HepG2 (cell line): Measurements from ENCODE around the gene ZNF618. TPM values are rescaled to one million over a fixed set of nuclear protein-coding genes. Genes with fewer than 3 reads are reported as not detected.

Experiments
- ASH2L ChIP-seq: fragments of 300-600, 200-600 bp; sonication (generic); IDR thresholded peaks from 2 replicates; pipeline ENCODE4 v1.7.0; 2017; ENCODE audit warnings: low read depth, mild to moderate bottlenecking, moderate library complexity, mixed read lengths, low read length; ENCODE audit not compliant: insufficient read length
- EP300 ChIP-seq, 3 experiments: sonication (generic) in 1 of 3; formaldehyde crosslinking in 1 of 3; IDR thresholded peaks; 2 replicates each; pipeline versions ENCODE4 v1.5.1 to v1.6.1; 2011 to 2020; ENCODE audit warnings: low read depth in 2 of 3, low read length in 2 of 3, borderline replicate concordance in 1 of 3, improper control_type of control experiment in 1 of 3, mild to moderate bottlenecking in 1 of 3, missing genetic modification reagents in 1 of 3, moderate library complexity in 1 of 3
- FUBP1 ChIP-seq: sonication (generic); formaldehyde crosslinking; IDR thresholded peaks from 2 replicates; pipeline ENCODE4 v1.5.1; 2020; ENCODE audit warnings: missing genetic modification reagents, mild to moderate bottlenecking, borderline replicate concordance
- GZF1 ChIP-seq: sonication (generic); formaldehyde crosslinking; IDR thresholded peaks from 2 replicates; pipeline ENCODE4 v1.5.1; 2020; ENCODE audit warnings: mild to moderate bottlenecking, missing genetic modification reagents
- LCORL ChIP-seq, 2 experiments: fragments of 450-650 bp in 1 of 2; sonication (generic) in 1 of 2; formaldehyde crosslinking in 1 of 2; IDR thresholded peaks; 2 replicates each; pipeline versions ENCODE4 v1.5.0 to v1.6.1; 2017 to 2020; ENCODE audit warnings: antibody characterized with exemption in 1 of 2, missing genetic modification reagents in 1 of 2
- MYNN ChIP-seq: sonication (generic); formaldehyde crosslinking; IDR thresholded peaks from 2 replicates; pipeline ENCODE4 v1.4.0; 2020; ENCODE audit warnings: mild to moderate bottlenecking, low read depth, missing genetic modification reagents
- RBM22 ChIP-seq: fragments of 200-400 bp; formaldehyde crosslinking; optimal IDR thresholded peaks from 2 replicates; pipeline ENCODE3; 2017; ENCODE audit warnings: mild to moderate bottlenecking, low read length, moderate library complexity
- SETDB1 ChIP-seq: sonication (generic); formaldehyde crosslinking; IDR thresholded peaks from 2 replicates; pipeline ENCODE4 v1.5.1; 2020; ENCODE audit warnings: missing genetic modification reagents, mild to moderate bottlenecking, borderline replicate concordance
- TAF1 ChIP-seq: sonication (generic); formaldehyde crosslinking; IDR thresholded peaks from 2 replicates; pipeline ENCODE4 v1.4.0; 2020; ENCODE audit warnings: missing genetic modification reagents
- TOE1 ChIP-seq: sonication (generic); formaldehyde crosslinking; IDR thresholded peaks from 2 replicates; pipeline ENCODE4 v1.4.0; 2020; ENCODE audit warnings: mild to moderate bottlenecking, missing genetic modification reagents
- ZBTB7A ChIP-seq: sonication (generic); formaldehyde crosslinking; IDR thresholded peaks from 2 replicates; pipeline ENCODE4 v1.8.0; 2022; ENCODE audit warnings: mild to moderate bottlenecking, missing genetic modification reagents
- ZFP36L1 ChIP-seq: sonication (generic); formaldehyde crosslinking; IDR thresholded peaks from 2 replicates; pipeline ENCODE4 v1.8.0; 2022; ENCODE audit warnings: mild to moderate bottlenecking, missing genetic modification reagents, moderate library complexity
- ZFP37 ChIP-seq: sonication (generic); formaldehyde crosslinking; IDR thresholded peaks from 2 replicates; pipeline ENCODE4 v1.4.0; 2020; ENCODE audit warnings: missing genetic modification reagents, borderline replicate concordance
- ZHX2 ChIP-seq, 2 experiments: sonication (generic) in 1 of 2; formaldehyde crosslinking in 1 of 2; IDR thresholded peaks; 2 replicates each; pipeline versions ENCODE4 v1.6.1 to v1.9.0; 2014 to 2022; ENCODE audit warnings: antibody characterized with exemption in 1 of 2, borderline replicate concordance in 1 of 2, inconsistent platforms in 1 of 2, low read depth in 1 of 2, missing genetic modification reagents in 1 of 2
- ZMYM3 ChIP-seq: sonication (generic); formaldehyde crosslinking; IDR thresholded peaks from 2 replicates; pipeline ENCODE4 v1.5.1; 2020; ENCODE audit warnings: mild to moderate bottlenecking, missing genetic modification reagents
- ZSCAN9 ChIP-seq: IDR thresholded peaks from 2 replicates; pipeline ENCODE4 v1.6.1; 2016; ENCODE audit warnings: borderline replicate concordance
- polyA plus RNA-seq, 8 experiments: library from polyadenylated mRNA; depleted of rRNA in 3 of 8; stranded (reverse) in 7 of 8; unstranded in 1 of 8; fragments of >200 nt; fragmentation: Illumina TruSeq in 4 of 8; extraction: Trizol in 4 of 8; gene quantifications; 2 replicates each; pipeline versions ENCODE4 v1.2.1 to v1.2.3, GENCODE V29; 2011 to 2016; ENCODE audit warnings: low read depth in 4 of 8, missing spikeins in 1 of 8, mixed read lengths in 1 of 8; ENCODE audit not compliant: insufficient read depth in 1 of 8
- total RNA-seq, 5 experiments: library from RNA; depleted of rRNA; stranded (reverse); fragments of >200 nt; fragmentation: Illumina TruSeq; extraction: Trizol; gene quantifications; 2 replicates each; pipeline ENCODE4 v1.2.3, GENCODE V29; 2016; ENCODE audit warnings: low read depth in 1 of 5
- TF ChIP-seq, protein P1 (sequence below): sonication (generic); formaldehyde crosslinking; IDR thresholded peaks from 2 replicates; pipeline ENCODE4 v1.5.0; 2020; ENCODE audit warnings: missing genetic modification reagents

Gene ZNF618
- total and polyA plus RNA-seq, 2 of the 13 experiments (the other 11 are each of a cell fraction or from before 2014, with no cell fraction given) = 0.07 TPM

- TF ChIP-seq ZHX2 (IDR thresholded peaks at IDR 0.05; ENCODE audit: low read depth) (no peak), ZHX2 (CRISPR knock-in tag; IDR thresholded peaks at IDR 0.05; ENCODE audit: borderline replicate concordance) (no peak), TOE1 (no peak), ZFP36L1 (CRISPR knock-in tag) (peak; percentile 57; the same call in 1 of the 2 replicates), RBM22 (no peak), LCORL (IDR thresholded peaks at IDR 0.05) (no peak), LCORL (CRISPR knock-in tag; IDR thresholded peaks at IDR 0.05) (peak; percentile 86), EP300 (IDR thresholded peaks at IDR 0.05; ENCODE audit: low read depth in 2 of 2, low read length in 2 of 2) (peak in 1 of 2 experiments; percentile 69; a peak in 2 of 4 replicates), EP300 (CRISPR knock-in tag; IDR thresholded peaks at IDR 0.05; ENCODE audit: borderline replicate concordance) (peak; percentile 77; the same call in 1 of the 2 replicates), FUBP1 (0 out of 2 replicates have a peak, but pooled peaks have one; percentile 50), ZSCAN9 (peak; percentile 19; the same call in 1 of the 2 replicates), ASH2L (no peak), ZMYM3 (CRISPR knock-in tag) (no peak; the same call in 1 of the 2 replicates), ZFP37 (CRISPR knock-in tag) (peak; percentile 40; the same call in 1 of the 2 replicates), GZF1 (CRISPR knock-in tag) (0 out of 2 replicates have a peak, but pooled peaks have one; percentile 65), ZBTB7A (CRISPR knock-in tag) (peak; percentile 79), MYNN (no peak; the same call in 1 of the 2 replicates), SETDB1 (CRISPR knock-in tag) (no peak), TAF1 (CRISPR knock-in tag) (peak; percentile 77)
- TF ChIP-seq, protein P1, sequence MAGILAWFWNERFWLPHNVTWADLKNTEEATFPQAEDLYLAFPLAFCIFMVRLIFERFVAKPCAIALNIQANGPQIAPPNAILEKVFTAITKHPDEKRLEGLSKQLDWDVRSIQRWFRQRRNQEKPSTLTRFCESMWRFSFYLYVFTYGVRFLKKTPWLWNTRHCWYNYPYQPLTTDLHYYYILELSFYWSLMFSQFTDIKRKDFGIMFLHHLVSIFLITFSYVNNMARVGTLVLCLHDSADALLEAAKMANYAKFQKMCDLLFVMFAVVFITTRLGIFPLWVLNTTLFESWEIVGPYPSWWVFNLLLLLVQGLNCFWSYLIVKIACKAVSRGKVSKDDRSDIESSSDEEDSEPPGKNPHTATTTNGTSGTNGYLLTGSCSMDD (CRISPR knock-in tag) = no peak
Measured at GRCh38 chr9:114082017-114082762, 206.1 kb downstream of the ZNF618 start (continued).
